Measurements from ENCODE around the gene PPP1R1B. TPM values are rescaled to one million over a fixed set of nuclear protein-coding genes. Genes with fewer than 3 reads are reported as not detected.

Gene PPP1R1B
- total RNA-seq, 4 donors from 2014 or later = 0.23 to 4.8 (median 2.4) TPM

- peaks cover 30 to 72% (median 31%) of the 10 kb centered on the region in 3 donors for H3K4me1 ChIP-seq
- 100% methylated on average over 1 of the region's 3 CpGs; no CpG with 5 or more reads in 1 of the 2 donors for WGBS, 2 donors
- DNase-seq = no peak
- no peaks in the 10 kb centered on the region for H3K9me3 ChIP-seq
- H3K4me3 ChIP-seq = no peak overlapping the region
- TF ChIP-seq POLR2A (IDR thresholded peaks at IDR 0.05) = no peak
- TF ChIP-seq CTCF (IDR thresholded peaks at IDR 0.05) = no peak
- intact Hi-C loops (cut with DNase I) = no loop called here
- H3K36me3 ChIP-seq = no peaks in the 10 kb centered on the region
- H3K27ac ChIP-seq = no peak overlapping the region
- peaks cover 0 to 73% (median 9%) of the 10 kb centered on the region in 4 donors for H3K27me3 ChIP-seq
Measured at GRCh38 chr17:39629494-39629880, 2.7 kb downstream of the PPP1R1B start.

- 71 to 82% methylated on average over 8 to 9 of the region's 12 CpGs for WGBS, 2 donors
- Histone ChIP-seq H3K27me3 (peaks cover 0 to 69% (median 9%) of the 10 kb centered on the region in 4 donors), H3K9me3 (no peaks in the 10 kb centered on the region), H3K4me3 (no peak overlapping the region), H3K4me1 (peaks cover 25 to 72% (median 27%) of the 10 kb centered on the region in 3 donors), H3K36me3 (no peaks in the 10 kb centered on the region), H3K27ac (no peak overlapping the region)
- TF ChIP-seq POLR2A (IDR thresholded peaks at IDR 0.05) = no peak
- no peak for TF ChIP-seq CTCF (IDR thresholded peaks at IDR 0.05)
- no peak for DNase-seq
- intact Hi-C loops (cut with DNase I) = no loop called here
Measured at GRCh38 chr17:39629898-39630297, 3.1 kb downstream of the PPP1R1B start.

- Histone ChIP-seq H3K9me3 (no peaks in the 10 kb centered on the region), H3K4me3 (no peak overlapping the region), H3K36me3 (no peaks in the 10 kb centered on the region), H3K27me3 (peaks cover 0 to 54% (median 9%) of the 10 kb centered on the region in 4 donors), H3K4me1 (peaks cover 13 to 68% (median 14%) of the 10 kb centered on the region in 3 donors), H3K27ac (peak overlapping the region in 1 of 4 donors; percentile 31)
- no peak for TF ChIP-seq CTCF (IDR thresholded peaks at IDR 0.05)
- DNase-seq = no peak
- 20 to 43% methylated on average over 3 to 4 of the region's 6 CpGs for WGBS, 2 donors
- intact Hi-C loops (cut with DNase I) = no loop called here
Measured at GRCh38 chr17:39631403-39631802, 4.7 kb downstream of the PPP1R1B start.

GRCh38 chr17:39632153-39632941 is 5.6 kb downstream of the PPP1R1B start:
- WGBS, 2 donors = 61 to 65% methylated on average over 4 to 8 of the region's 13 CpGs
- H3K9me3 ChIP-seq = no peaks in the 10 kb centered on the region
- DNase-seq = no peak
- peaks cover 0 to 44% (median 4%) of the 10 kb centered on the region in 4 donors for H3K27me3 ChIP-seq
- H3K4me1 ChIP-seq = peaks cover 8 to 63% (median 8%) of the 10 kb centered on the region in 3 donors
- H3K4me3 ChIP-seq = no peak overlapping the region
- H3K27ac ChIP-seq = peak overlapping the region in 1 of 4 donors; percentile 31
- TF ChIP-seq CTCF (IDR thresholded peaks at IDR 0.05) = no peak
- H3K36me3 ChIP-seq = no peaks in the 10 kb centered on the region
- intact Hi-C loops (cut with DNase I) = no loop called here

GRCh38 chr17:39633570-39634183 is 6.9 kb downstream of the PPP1R1B start:
- no peak for DNase-seq
- H3K4me1 ChIP-seq = peaks cover 17 to 63% (median 18%) of the 10 kb centered on the region in 3 donors
- intact Hi-C loops (cut with DNase I) = no loop called here

More at GRCh38 chr17:39633570-39634183, 6.9 kb downstream of the PPP1R1B start:
- Histone ChIP-seq H3K9me3 (no peaks in the 10 kb centered on the region), H3K27me3 (peaks cover 0 to 31% (median 0%) of the 10 kb centered on the region in 4 donors), H3K4me3 (no peak overlapping the region), H3K36me3 (no peaks in the 10 kb centered on the region), H3K27ac (no peak overlapping the region)
- TF ChIP-seq POLR2A (IDR thresholded peaks at IDR 0.05) = no peak
- no peak for TF ChIP-seq CTCF (IDR thresholded peaks at IDR 0.05)
- 53 to 57% methylated on average over 4 to 8 of the region's 8 CpGs for whole genome bisulfite sequencing, 2 donors
